Measurements from ENCODE around the gene CDH13. TPM values are rescaled to one million over a fixed set of nuclear protein-coding genes. Genes with fewer than 3 reads are reported as not detected.

The CDH13 gene
- total RNA-seq, 1 experiment from 2014 or later: 0.56 TPM

DNA sequence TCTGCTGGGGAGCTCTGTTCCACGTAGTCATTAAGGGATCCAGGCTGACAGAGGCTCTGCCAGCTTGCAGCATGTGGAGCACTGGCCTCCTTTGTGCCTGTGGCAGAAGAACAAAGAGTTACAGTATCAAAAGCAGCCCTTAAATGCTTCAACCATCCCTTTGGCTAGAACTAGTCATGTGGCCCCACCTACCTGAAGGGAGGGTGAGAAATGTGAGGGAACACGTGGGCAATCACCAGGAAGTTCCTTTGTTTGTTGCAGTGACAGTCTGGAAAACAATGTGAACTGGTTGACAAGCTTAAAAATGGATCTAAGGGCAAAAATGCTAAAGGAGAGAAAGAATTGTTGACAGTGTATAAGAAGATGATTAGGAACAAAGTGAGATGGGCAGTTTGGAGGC, 890.6 kb downstream of the CDH13 start:
- Histone ChIP-seq H3K4me1 (ENCODE audit: low read length) (no peaks in the 10 kb centered on the region), H3K9me3 (ENCODE audit: low read length) (no peaks in the 10 kb centered on the region), H3K36me3 (ENCODE audit: insufficient read depth, low read length) (no peaks in the 10 kb centered on the region), H3K79me2 (ENCODE audit: low read length) (no peaks in the 10 kb centered on the region), H3K4me2 (ENCODE audit: low read depth, low read length, poor library complexity, severe bottlenecking) (no peak overlapping the region), H2AFZ (ENCODE audit: low read length) (no peak overlapping the region), H3K9ac (ENCODE audit: low read length) (no peak overlapping the region), H3K4me3 (ENCODE audit: low read length) (no peak overlapping the region), H3K27me3 (ENCODE audit: low read length) (no peaks in the 10 kb centered on the region), H3K9me2 (replicated peaks; ENCODE audit: insufficient read depth, low read length) (no peaks in the 10 kb centered on the region), H4K20me1 (ENCODE audit: insufficient read depth, low read depth, low read length) (no peaks in the 10 kb centered on the region), H3K27ac (ENCODE audit: low read length) (no peak overlapping the region)
- no peak for DNase-seq

DNA sequence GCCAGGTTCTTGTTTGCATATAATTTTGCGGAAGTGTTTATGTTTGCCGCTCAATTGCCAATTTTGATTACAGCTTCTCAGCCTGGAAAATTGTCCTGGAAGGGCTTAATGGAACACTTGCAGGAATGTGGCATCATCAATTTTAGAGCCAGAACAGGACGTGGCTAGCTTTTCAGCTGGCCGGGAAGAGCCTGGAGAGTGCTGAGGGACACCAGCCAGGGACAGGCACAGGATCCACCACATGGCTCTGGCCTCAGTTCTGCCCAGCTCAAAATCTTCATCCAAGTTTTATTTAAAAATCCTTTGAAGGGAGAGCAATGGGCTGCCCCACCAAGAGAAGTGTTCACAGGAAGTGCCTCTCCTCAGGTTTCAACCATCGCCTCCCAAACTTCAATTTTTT, 893.8 kb downstream of the CDH13 start:
- no peaks in the 10 kb centered on the region for H4K20me1 ChIP-seq (ENCODE audit: insufficient read depth, low read depth, low read length)
- no peaks in the 10 kb centered on the region for H3K36me3 ChIP-seq (ENCODE audit: insufficient read depth, low read length)
- no peaks in the 10 kb centered on the region for H3K4me1 ChIP-seq (ENCODE audit: low read length)
- H3K9me2 ChIP-seq (replicated peaks; ENCODE audit: insufficient read depth, low read length): no peaks in the 10 kb centered on the region
- H3K4me3 ChIP-seq (ENCODE audit: low read length): no peak overlapping the region
- no peaks in the 10 kb centered on the region for H3K27me3 ChIP-seq (ENCODE audit: low read length)
- H3K79me2 ChIP-seq (ENCODE audit: low read length): no peaks in the 10 kb centered on the region
- no peak for DNase-seq
- no peak overlapping the region for H3K4me2 ChIP-seq (ENCODE audit: low read depth, low read length, poor library complexity, severe bottlenecking)
- no peak overlapping the region for H3K9ac ChIP-seq (ENCODE audit: low read length)
- H3K27ac ChIP-seq (ENCODE audit: low read length): no peak overlapping the region
- H3K9me3 ChIP-seq (ENCODE audit: low read length): no peaks in the 10 kb centered on the region
- H2AFZ ChIP-seq (ENCODE audit: low read length): no peak overlapping the region

DNA sequence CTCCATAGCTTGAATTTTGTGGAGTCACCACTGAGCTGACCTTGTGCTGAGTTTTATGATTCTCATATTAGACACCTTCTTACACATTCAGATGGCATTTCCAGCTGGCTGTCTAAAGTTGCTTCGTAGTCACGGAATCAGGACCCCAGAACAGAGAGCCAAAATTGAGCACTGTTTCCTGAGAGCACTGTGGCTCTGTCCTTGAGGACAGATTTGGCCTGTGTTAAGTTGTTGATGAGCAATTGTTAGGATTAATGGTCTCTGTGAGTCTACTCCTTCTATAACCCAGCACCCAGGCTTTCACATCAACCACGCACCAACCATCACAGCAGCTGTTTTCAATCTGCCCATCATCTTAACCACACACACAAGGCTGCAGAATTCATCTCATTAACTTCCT, 903.5 kb downstream of the CDH13 start:
- Histone ChIP-seq H3K27ac (ENCODE audit: low read length) (no peak overlapping the region), H3K27me3 (ENCODE audit: low read length) (no peaks in the 10 kb centered on the region), H3K36me3 (ENCODE audit: insufficient read depth, low read length) (no peaks in the 10 kb centered on the region), H3K9me2 (replicated peaks; ENCODE audit: insufficient read depth, low read length) (no peaks in the 10 kb centered on the region), H3K79me2 (ENCODE audit: low read length) (no peaks in the 10 kb centered on the region), H3K4me3 (ENCODE audit: low read length) (no peak overlapping the region), H4K20me1 (ENCODE audit: insufficient read depth, low read depth, low read length) (no peaks in the 10 kb centered on the region), H2AFZ (ENCODE audit: low read length) (no peak overlapping the region), H3K4me1 (ENCODE audit: low read length) (no peaks in the 10 kb centered on the region), H3K9me3 (ENCODE audit: low read length) (no peaks in the 10 kb centered on the region), H3K9ac (ENCODE audit: low read length) (no peak overlapping the region), H3K4me2 (ENCODE audit: low read depth, low read length, poor library complexity, severe bottlenecking) (no peak overlapping the region)
- no peak for DNase-seq

DNA sequence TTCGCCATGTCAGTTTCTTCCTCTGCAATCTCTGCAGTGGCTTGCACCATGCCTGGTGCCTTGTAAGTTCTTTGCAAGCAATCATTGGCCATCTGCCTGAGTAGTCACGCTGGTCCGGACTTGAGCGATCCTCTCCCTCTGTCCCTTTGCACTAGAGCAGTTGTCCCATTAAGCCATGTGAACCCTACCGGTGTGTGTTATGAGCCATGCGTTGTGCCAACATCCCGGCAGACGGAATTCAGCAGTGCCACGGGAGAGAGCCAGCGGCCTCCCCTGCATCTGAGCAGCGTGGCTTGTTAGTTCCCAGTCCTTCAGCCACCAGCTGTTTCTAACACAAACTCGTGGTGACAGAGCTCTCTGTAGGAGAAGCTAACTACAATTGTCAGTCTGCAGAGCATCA, 905.9 kb downstream of the CDH13 start:
- no peak overlapping the region for H3K4me2 ChIP-seq (ENCODE audit: low read depth, low read length, poor library complexity, severe bottlenecking)
- no peaks in the 10 kb centered on the region for H4K20me1 ChIP-seq (ENCODE audit: insufficient read depth, low read depth, low read length)
- H3K9me2 ChIP-seq (replicated peaks; ENCODE audit: insufficient read depth, low read length): no peaks in the 10 kb centered on the region
- H3K79me2 ChIP-seq (ENCODE audit: low read length): no peaks in the 10 kb centered on the region
- no peak overlapping the region for H3K27ac ChIP-seq (ENCODE audit: low read length)
- H2AFZ ChIP-seq (ENCODE audit: low read length): no peak overlapping the region
- H3K27me3 ChIP-seq (ENCODE audit: low read length): no peaks in the 10 kb centered on the region
- no peak overlapping the region for H3K9ac ChIP-seq (ENCODE audit: low read length)
- no peaks in the 10 kb centered on the region for H3K9me3 ChIP-seq (ENCODE audit: low read length)
- H3K4me3 ChIP-seq (ENCODE audit: low read length): no peak overlapping the region
- no peak for DNase-seq
- no peaks in the 10 kb centered on the region for H3K36me3 ChIP-seq (ENCODE audit: insufficient read depth, low read length)
- no peaks in the 10 kb centered on the region for H3K4me1 ChIP-seq (ENCODE audit: low read length)

DNA sequence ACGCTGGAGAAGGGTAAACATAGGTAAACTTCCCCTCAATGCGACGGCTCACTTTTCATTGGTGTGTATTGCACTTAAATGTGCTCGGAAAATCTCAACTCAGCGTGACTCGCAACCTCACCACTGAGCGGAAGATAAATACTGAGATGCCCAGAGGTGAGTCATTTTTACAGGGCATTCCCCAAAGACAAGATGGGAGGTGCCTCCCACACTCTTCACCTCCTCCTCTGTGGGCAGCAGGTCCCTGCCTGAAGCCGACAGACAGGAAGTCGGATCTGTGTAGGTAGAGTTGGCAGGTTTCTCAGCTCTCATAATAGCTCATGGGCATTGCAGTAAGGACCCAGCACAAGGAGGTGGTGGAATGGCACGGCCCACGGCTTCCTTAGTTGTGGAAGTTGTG, 906.4 kb downstream of the CDH13 start:
- no peak overlapping the region for H3K9ac ChIP-seq (ENCODE audit: low read length)
- H3K27me3 ChIP-seq (ENCODE audit: low read length): no peaks in the 10 kb centered on the region
- H2AFZ ChIP-seq (ENCODE audit: low read length): no peak overlapping the region
- H3K4me3 ChIP-seq (ENCODE audit: low read length): no peak overlapping the region
- no peaks in the 10 kb centered on the region for H3K36me3 ChIP-seq (ENCODE audit: insufficient read depth, low read length)
- H3K4me2 ChIP-seq (ENCODE audit: low read depth, low read length, poor library complexity, severe bottlenecking): no peak overlapping the region
- H3K4me1 ChIP-seq (ENCODE audit: low read length): no peaks in the 10 kb centered on the region
- H3K9me2 ChIP-seq (replicated peaks; ENCODE audit: insufficient read depth, low read length): no peaks in the 10 kb centered on the region
- H3K79me2 ChIP-seq (ENCODE audit: low read length): no peaks in the 10 kb centered on the region
- no peaks in the 10 kb centered on the region for H3K9me3 ChIP-seq (ENCODE audit: low read length)
- DNase-seq: no peak
- no peaks in the 10 kb centered on the region for H4K20me1 ChIP-seq (ENCODE audit: insufficient read depth, low read depth, low read length)
- H3K27ac ChIP-seq (ENCODE audit: low read length): no peak overlapping the region

DNA sequence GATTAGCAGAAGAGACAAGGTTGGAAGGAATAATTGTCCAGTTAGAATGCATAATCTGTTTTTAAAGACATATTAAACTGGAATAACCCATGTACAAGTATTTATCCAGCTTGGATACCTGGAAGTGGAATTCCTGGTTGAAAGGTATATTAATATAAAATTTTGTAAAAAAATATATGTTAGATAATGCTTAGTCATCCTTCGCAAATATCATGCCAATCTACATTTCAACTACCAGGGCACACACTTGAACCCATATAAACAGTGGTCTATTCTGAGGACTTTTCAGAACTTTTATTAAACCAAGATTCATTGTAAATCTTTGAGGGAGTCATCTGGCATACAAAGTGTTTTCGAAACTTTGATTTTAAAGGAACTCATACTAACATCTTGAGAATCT, 911.9 kb downstream of the CDH13 start:
- no peak overlapping the region for H3K9ac ChIP-seq (ENCODE audit: low read length)
- no peaks in the 10 kb centered on the region for H3K79me2 ChIP-seq (ENCODE audit: low read length)
- no peak for DNase-seq
- H3K27me3 ChIP-seq (ENCODE audit: low read length): no peaks in the 10 kb centered on the region
- no peak overlapping the region for H3K4me2 ChIP-seq (ENCODE audit: low read depth, low read length, poor library complexity, severe bottlenecking)
- H3K4me3 ChIP-seq (ENCODE audit: low read length): no peak overlapping the region
- H3K4me1 ChIP-seq (ENCODE audit: low read length): no peaks in the 10 kb centered on the region
- no peak overlapping the region for H2AFZ ChIP-seq (ENCODE audit: low read length)
- no peaks in the 10 kb centered on the region for H3K9me3 ChIP-seq (ENCODE audit: low read length)
- no peaks in the 10 kb centered on the region for H3K36me3 ChIP-seq (ENCODE audit: insufficient read depth, low read length)
- no peaks in the 10 kb centered on the region for H4K20me1 ChIP-seq (ENCODE audit: insufficient read depth, low read depth, low read length)
- no peaks in the 10 kb centered on the region for H3K9me2 ChIP-seq (replicated peaks; ENCODE audit: insufficient read depth, low read length)
- no peak overlapping the region for H3K27ac ChIP-seq (ENCODE audit: low read length)

DNA sequence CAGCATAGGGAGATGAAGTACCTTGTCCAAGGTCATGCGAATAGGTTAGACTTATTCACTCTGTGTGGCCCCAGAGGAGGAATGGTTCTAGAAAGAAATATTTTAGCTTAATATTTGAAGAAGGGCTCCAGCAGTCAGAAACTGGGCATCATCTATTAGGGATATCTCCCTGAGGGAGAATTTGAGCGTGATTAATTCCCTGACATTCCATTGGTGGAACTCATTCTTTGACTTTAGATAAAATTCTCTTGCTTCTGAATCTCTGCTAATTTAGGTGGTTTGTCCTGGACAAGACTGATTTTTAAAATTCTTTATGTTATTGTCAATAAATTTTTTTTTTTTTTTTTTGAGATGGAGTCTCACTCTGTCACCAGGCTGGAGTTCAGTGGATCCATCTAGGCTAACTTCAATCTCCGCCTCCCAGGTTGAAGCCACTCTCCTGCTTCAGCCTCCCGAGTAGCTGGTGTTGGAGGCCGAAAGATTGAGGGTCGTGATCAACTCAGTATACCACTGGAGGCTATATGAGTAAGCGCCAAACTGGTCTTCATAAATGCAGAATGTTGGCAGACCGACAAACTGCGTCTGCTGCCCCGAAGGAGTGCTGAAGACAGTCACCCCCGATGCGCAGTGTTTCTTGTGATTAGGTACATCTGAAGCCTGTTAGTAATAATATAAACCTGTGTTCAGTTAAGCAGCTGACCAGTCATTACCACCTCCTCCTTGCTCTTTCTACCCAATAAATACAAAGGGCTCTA, 913.1 kb downstream of the CDH13 start:
- no peak overlapping the region for H3K4me2 ChIP-seq (ENCODE audit: low read depth, low read length, poor library complexity, severe bottlenecking)
- no peaks in the 10 kb centered on the region for H3K79me2 ChIP-seq (ENCODE audit: low read length)
- no peaks in the 10 kb centered on the region for H3K9me3 ChIP-seq (ENCODE audit: low read length)
- H3K9ac ChIP-seq (ENCODE audit: low read length): no peak overlapping the region
- DNase-seq: no peak
- H4K20me1 ChIP-seq (ENCODE audit: insufficient read depth, low read depth, low read length): no peaks in the 10 kb centered on the region
- 0 out of 2 replicates have a peak, but pooled peaks cover 3% of the 10 kb centered on the region for H3K27me3 ChIP-seq (ENCODE audit: low read length)
- no peaks in the 10 kb centered on the region for H3K9me2 ChIP-seq (replicated peaks; ENCODE audit: insufficient read depth, low read length)
- H3K4me3 ChIP-seq (ENCODE audit: low read length): no peak overlapping the region
- no peak overlapping the region for H2AFZ ChIP-seq (ENCODE audit: low read length)
- no peaks in the 10 kb centered on the region for H3K36me3 ChIP-seq (ENCODE audit: insufficient read depth, low read length)
- no peak overlapping the region for H3K27ac ChIP-seq (ENCODE audit: low read length)
- no peaks in the 10 kb centered on the region for H3K4me1 ChIP-seq (ENCODE audit: low read length)

DNA sequence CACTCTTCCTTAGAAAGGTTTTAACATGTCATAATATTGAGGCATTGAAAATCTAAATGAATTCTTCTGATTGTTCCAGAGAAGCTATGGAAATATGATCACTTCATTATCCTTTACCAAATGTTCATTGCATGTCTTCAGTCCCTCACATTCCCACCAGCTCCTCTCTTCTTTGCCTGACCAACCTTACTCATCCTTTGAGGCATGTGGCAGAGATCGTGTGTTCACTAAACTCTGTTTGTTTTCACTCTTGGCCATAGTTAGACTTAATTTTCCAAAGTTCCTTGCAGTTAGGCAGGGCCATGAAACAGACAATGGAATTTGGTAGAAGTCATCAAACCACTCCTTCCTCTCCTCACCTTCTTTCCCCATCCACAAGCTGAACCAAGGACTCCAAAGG, 914.5 kb downstream of the CDH13 start:
- Histone ChIP-seq H3K4me3 (ENCODE audit: low read length) (no peak overlapping the region), H3K9ac (ENCODE audit: low read length) (no peak overlapping the region), H2AFZ (ENCODE audit: low read length) (no peak overlapping the region), H4K20me1 (ENCODE audit: insufficient read depth, low read depth, low read length) (no peaks in the 10 kb centered on the region), H3K79me2 (ENCODE audit: low read length) (no peaks in the 10 kb centered on the region), H3K9me3 (ENCODE audit: low read length) (no peaks in the 10 kb centered on the region), H3K4me1 (ENCODE audit: low read length) (no peaks in the 10 kb centered on the region), H3K27me3 (ENCODE audit: low read length) (0 out of 2 replicates have a peak, but pooled peaks cover 3% of the 10 kb centered on the region), H3K9me2 (replicated peaks; ENCODE audit: insufficient read depth, low read length) (no peaks in the 10 kb centered on the region), H3K27ac (ENCODE audit: low read length) (no peak overlapping the region), H3K4me2 (ENCODE audit: low read depth, low read length, poor library complexity, severe bottlenecking) (no peak overlapping the region), H3K36me3 (ENCODE audit: insufficient read depth, low read length) (no peaks in the 10 kb centered on the region)
- no peak for DNase-seq
